GM20000 (cell line): ENCODE data around the gene CITED2.

Experiments
- DNase-seq: peaks from one replicate; pipeline ENCODE4 v3.0.0; 2012; ENCODE audit warnings: low spot score
- CTCF ChIP-seq: IDR thresholded peaks from 2 replicates; pipeline ENCODE4 v1.5.1; 2012; ENCODE audit warnings: mild to moderate bottlenecking, control low read depth; ENCODE audit errors: extremely low read depth, missing control alignments

The CITED2 gene

GRCh38 chr6:139380611-139381010 lies 6.2 kb upstream of the CITED2 start:
- no peak for DNase-seq
- TF ChIP-seq CTCF, result no peak

GRCh38 chr6:139380168-139380567 lies 5.7 kb upstream of the CITED2 start:
- no peak for TF ChIP-seq CTCF
- no peak for DNase-seq

GRCh38 chr6:139378882-139379341 lies 4.5 kb upstream of the CITED2 start:
- DNase-seq, result no peak
- TF ChIP-seq CTCF, result no peak

GRCh38 chr6:139378226-139378625 lies 3.8 kb upstream of the CITED2 start:
- TF ChIP-seq CTCF, result no peak
- DNase-seq, result no peak

GRCh38 chr6:139376604-139377218 lies 2.3 kb upstream of the CITED2 start:
- no peak for TF ChIP-seq CTCF
- no peak for DNase-seq

- no peak for TF ChIP-seq CTCF
- peak; percentile 33 for DNase-seq
Measured at GRCh38 chr6:139376017-139376330, 1.5 kb upstream of the CITED2 start.

- TF ChIP-seq CTCF, result no peak
- peak; percentile 81 for DNase-seq
Measured at GRCh38 chr6:139375226-139376016, 973 bp upstream of the CITED2 start.
